Panc1 (cell line): Measurements from ENCODE around the gene F13A1. TPM values are rescaled to one million over a fixed set of nuclear protein-coding genes. Genes with fewer than 3 reads are reported as not detected.

ENCODE experiments used
- ATAC-seq: fragments of 200-7000 bp; cut with Tn5 transposase; 2 replicates; pipeline ENCODE4 v1.9.1; 2020; ENCODE audit warnings: mild to moderate bottlenecking, moderate library complexity
- BruUV-seq: library from RNA; stranded (reverse); fragments of 400-500 nt; replicated peaks from 2 replicates; lab custom pipeline; 2021; lab: Mats Ljungman, UMichigan
- CTCF ChIA-PET: fragments of 300-600 bp; sonication (Branson Sonifier 250); formaldehyde crosslinking; loops from one replicate; lab custom pipeline; 2022; ENCODE audit warnings: antibody characterized with exemption; lab: Charles Lee
- POLR2A ChIA-PET: fragments of 300-600 bp; sonication (Branson Sonifier 250); formaldehyde crosslinking; loops from one replicate; lab custom pipeline; 2022; ENCODE audit warnings: antibody characterized with exemption; lab: Charles Lee
- DNase-seq: peaks from one replicate; pipeline ENCODE4 v3.0.0-alpha.2; 2010; ENCODE audit warnings: low read depth, low spot score
- H3K27ac ChIP-seq: 2 replicates; pipeline ENCODE4 v1.5.1; 2011; ENCODE audit warnings: mild to moderate bottlenecking, low read length, inconsistent platforms
- H3K27me3 ChIP-seq: fragments of 200-500 bp; sonication (Bioruptor generic); 2 replicates; pipeline ENCODE4 v1.6.0; 2014; ENCODE audit warnings: low read length, inconsistent platforms; ENCODE audit not compliant: control insufficient read depth, insufficient read depth
- H3K36me3 ChIP-seq: fragments of 200-500 bp; sonication (Bioruptor generic); 2 replicates; pipeline ENCODE4 v1.5.1; 2014; ENCODE audit warnings: inconsistent platforms, mild to moderate bottlenecking, low read length, moderate library complexity; ENCODE audit not compliant: control insufficient read depth, insufficient read depth
- H3K4me1 ChIP-seq: 2 replicates; pipeline ENCODE4 v1.5.1; 2011; ENCODE audit warnings: inconsistent platforms, mild to moderate bottlenecking, low read length, moderate library complexity; ENCODE audit not compliant: control insufficient read depth, insufficient read depth
- H3K4me3 ChIP-seq, 2 experiments: 2 replicates each; pipeline ENCODE4 v1.5.1; 2011 to 2012; ENCODE audit warnings: low read depth in 2 of 2, low read length in 2 of 2, mild to moderate bottlenecking in 2 of 2, inconsistent platforms in 1 of 2, moderate library complexity in 1 of 2
- H3K9me3 ChIP-seq: fragments of 200-500 bp; sonication (Bioruptor generic); 2 replicates; pipeline ENCODE4 v1.5.1; 2014; ENCODE audit warnings: low read depth, mild to moderate bottlenecking, inconsistent platforms, low read length, moderate library complexity; ENCODE audit not compliant: control insufficient read depth, insufficient read depth
- POLR2AphosphoS5 ChIP-seq: IDR thresholded peaks from 2 replicates; pipeline ENCODE4 v1.6.1; 2012; ENCODE audit warnings: mild to moderate bottlenecking, low read depth, low read length, moderate library complexity
- SIN3A ChIP-seq: IDR thresholded peaks from 2 replicates; pipeline ENCODE4 v1.6.1; 2012; ENCODE audit warnings: low read depth, mild to moderate bottlenecking, low read length, moderate library complexity, borderline replicate concordance; ENCODE audit not compliant: insufficient read depth
- TCF7L2 ChIP-seq: IDR thresholded peaks from 2 replicates; pipeline ENCODE4 v1.6.1; 2011; ENCODE audit warnings: mild to moderate bottlenecking, low read depth, low read length, inconsistent platforms
- in situ Hi-C: cut with HindIII; loops from 2 replicates; pipeline ENCODE4 v1.10.0; 2016; ENCODE audit warnings: low sequenced_read_pairs, low pct_unique_long_range_greater_than_20kb
- intact Hi-C: fragments of 100-400 bp; cut with micrococcal nuclease; formaldehyde crosslinking; loops from one replicate; pipeline ENCODE4 v1.10.0; 2022; ENCODE audit not compliant: unreplicated experiment
- total RNA-seq: library from RNA; stranded (reverse); gene quantifications from one replicate; pipeline ENCODE4 v1.2.1, GENCODE V29; 2021; ENCODE audit not compliant: unreplicated experiment
- TF ChIP-seq, protein P1 (sequence below): fragments of 450-650 bp; IDR thresholded peaks from 2 replicates; pipeline ENCODE4 v1.5.1; 2017; ENCODE audit warnings: mild to moderate bottlenecking
- TF ChIP-seq, protein P2 (sequence below), 2 experiments: IDR thresholded peaks; 2 replicates each; pipeline ENCODE4 v1.6.1; 2011 to 2012; ENCODE audit warnings: low read depth in 2 of 2, control low read depth in 1 of 2, low read length in 1 of 2, mild to moderate bottlenecking in 1 of 2, moderate library complexity in 1 of 2; ENCODE audit not compliant: insufficient read depth in 1 of 2

The F13A1 gene
- total RNA-seq, 1 experiment from 2014 or later = 0.26 TPM

DNA sequence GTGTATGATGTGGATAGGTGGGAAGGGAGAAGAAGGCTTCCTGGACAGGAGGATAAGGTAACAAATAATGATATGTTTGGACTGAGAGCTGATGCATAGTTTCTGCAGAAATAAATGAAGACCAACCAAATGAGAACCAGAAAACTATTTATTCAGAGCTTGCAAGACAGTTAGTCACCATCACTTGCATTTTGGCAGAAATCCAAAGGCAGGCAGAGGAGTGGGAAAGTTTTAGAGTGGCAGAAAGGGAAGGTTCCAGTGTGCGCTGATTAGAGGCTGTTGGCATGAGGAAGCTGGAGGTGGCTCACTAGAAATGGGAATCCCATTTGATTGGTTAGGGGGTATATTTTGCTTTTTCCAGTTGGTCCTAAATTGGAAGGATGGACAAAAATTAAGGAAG, 13.0 kb upstream of the F13A1 start:
- intact Hi-C loops (no loop called here), in situ Hi-C loops (no loop called here)
- TF ChIP-seq, protein P1, sequence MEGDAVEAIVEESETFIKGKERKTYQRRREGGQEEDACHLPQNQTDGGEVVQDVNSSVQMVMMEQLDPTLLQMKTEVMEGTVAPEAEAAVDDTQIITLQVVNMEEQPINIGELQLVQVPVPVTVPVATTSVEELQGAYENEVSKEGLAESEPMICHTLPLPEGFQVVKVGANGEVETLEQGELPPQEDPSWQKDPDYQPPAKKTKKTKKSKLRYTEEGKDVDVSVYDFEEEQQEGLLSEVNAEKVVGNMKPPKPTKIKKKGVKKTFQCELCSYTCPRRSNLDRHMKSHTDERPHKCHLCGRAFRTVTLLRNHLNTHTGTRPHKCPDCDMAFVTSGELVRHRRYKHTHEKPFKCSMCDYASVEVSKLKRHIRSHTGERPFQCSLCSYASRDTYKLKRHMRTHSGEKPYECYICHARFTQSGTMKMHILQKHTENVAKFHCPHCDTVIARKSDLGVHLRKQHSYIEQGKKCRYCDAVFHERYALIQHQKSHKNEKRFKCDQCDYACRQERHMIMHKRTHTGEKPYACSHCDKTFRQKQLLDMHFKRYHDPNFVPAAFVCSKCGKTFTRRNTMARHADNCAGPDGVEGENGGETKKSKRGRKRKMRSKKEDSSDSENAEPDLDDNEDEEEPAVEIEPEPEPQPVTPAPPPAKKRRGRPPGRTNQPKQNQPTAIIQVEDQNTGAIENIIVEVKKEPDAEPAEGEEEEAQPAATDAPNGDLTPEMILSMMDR = no peak
- TF ChIP-seq, protein P2, sequence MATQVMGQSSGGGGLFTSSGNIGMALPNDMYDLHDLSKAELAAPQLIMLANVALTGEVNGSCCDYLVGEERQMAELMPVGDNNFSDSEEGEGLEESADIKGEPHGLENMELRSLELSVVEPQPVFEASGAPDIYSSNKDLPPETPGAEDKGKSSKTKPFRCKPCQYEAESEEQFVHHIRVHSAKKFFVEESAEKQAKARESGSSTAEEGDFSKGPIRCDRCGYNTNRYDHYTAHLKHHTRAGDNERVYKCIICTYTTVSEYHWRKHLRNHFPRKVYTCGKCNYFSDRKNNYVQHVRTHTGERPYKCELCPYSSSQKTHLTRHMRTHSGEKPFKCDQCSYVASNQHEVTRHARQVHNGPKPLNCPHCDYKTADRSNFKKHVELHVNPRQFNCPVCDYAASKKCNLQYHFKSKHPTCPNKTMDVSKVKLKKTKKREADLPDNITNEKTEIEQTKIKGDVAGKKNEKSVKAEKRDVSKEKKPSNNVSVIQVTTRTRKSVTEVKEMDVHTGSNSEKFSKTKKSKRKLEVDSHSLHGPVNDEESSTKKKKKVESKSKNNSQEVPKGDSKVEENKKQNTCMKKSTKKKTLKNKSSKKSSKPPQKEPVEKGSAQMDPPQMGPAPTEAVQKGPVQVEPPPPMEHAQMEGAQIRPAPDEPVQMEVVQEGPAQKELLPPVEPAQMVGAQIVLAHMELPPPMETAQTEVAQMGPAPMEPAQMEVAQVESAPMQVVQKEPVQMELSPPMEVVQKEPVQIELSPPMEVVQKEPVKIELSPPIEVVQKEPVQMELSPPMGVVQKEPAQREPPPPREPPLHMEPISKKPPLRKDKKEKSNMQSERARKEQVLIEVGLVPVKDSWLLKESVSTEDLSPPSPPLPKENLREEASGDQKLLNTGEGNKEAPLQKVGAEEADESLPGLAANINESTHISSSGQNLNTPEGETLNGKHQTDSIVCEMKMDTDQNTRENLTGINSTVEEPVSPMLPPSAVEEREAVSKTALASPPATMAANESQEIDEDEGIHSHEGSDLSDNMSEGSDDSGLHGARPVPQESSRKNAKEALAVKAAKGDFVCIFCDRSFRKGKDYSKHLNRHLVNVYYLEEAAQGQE (IDR thresholded peaks at IDR 0.05; ENCODE audit: insufficient read depth in 1 of 2, low read depth in 2 of 2, low read length in 1 of 2) = no peak
- no peak for TF ChIP-seq TCF7L2
- TF ChIP-seq SIN3A = no peak
- no peak for TF ChIP-seq POLR2AphosphoS5
- H3K4me3 ChIP-seq = no peak overlapping the region
- POLR2A ChIA-PET = no interaction called here
- H3K36me3 ChIP-seq = no peaks in the 10 kb centered on the region
- no peaks in the 10 kb centered on the region for H3K9me3 ChIP-seq
- H3K27ac ChIP-seq = no peak overlapping the region
- no peak for ATAC-seq
- no peaks in the 10 kb centered on the region for H3K4me1 ChIP-seq
- H3K27me3 ChIP-seq = no peaks in the 10 kb centered on the region; the same call in 1 of the 2 replicates
- CTCF ChIA-PET = no interaction called here
- no peak for DNase-seq
- BruUV-seq = no TSS peak

DNA sequence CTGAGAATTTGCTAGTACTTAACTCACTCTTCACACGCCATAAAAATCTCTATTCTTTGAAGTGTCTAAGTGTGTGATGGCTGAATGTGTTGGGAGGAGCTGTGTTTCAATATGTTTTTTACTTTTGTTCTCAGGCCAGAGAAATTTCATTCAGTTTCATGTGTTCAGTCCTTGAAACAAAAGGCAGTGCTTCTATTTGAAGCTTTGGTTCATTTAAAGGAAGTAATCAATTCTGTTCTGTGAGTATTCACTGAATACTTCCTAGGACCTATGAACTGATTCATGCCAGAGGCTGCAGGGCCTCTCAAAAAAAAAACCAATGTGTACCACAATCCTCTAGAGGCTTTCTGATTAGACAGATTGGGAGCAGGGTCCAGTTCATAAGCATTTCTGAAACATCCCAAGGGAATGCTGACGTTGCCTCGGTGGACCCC, 12.4 kb upstream of the F13A1 start:
- Histone ChIP-seq H3K9me3 (no peaks in the 10 kb centered on the region), H3K27ac (no peak overlapping the region), H3K36me3 (no peaks in the 10 kb centered on the region), H3K4me1 (no peaks in the 10 kb centered on the region), H3K27me3 (no peaks in the 10 kb centered on the region; the same call in 1 of the 2 replicates), H3K4me3 (no peak overlapping the region)
- ChIA-PET POLR2A (no interaction called here), CTCF (no interaction called here)
- in situ Hi-C loops = no loop called here
- TF ChIP-seq SIN3A (no peak), TCF7L2 (no peak), POLR2AphosphoS5 (no peak)
- TF ChIP-seq, protein P2 (IDR thresholded peaks at IDR 0.05; ENCODE audit: insufficient read depth in 1 of 2, low read depth in 2 of 2, low read length in 1 of 2) = no peak
- TF ChIP-seq, protein P1 = no peak
- BruUV-seq = no TSS peak
- intact Hi-C loops = no loop called here
- ATAC-seq = no peak
- DNase-seq = no peak
